CD4-positive, alpha-beta T cell treated with Interleukin-21 for 1 hour (primary cell): ENCODE measurements around the gene OSBPL5.

Experiments
- DNase-seq: peaks from one replicate; pipeline ENCODE4 v3.0.0-alpha.2; 2020

The OSBPL5 gene, protein sequence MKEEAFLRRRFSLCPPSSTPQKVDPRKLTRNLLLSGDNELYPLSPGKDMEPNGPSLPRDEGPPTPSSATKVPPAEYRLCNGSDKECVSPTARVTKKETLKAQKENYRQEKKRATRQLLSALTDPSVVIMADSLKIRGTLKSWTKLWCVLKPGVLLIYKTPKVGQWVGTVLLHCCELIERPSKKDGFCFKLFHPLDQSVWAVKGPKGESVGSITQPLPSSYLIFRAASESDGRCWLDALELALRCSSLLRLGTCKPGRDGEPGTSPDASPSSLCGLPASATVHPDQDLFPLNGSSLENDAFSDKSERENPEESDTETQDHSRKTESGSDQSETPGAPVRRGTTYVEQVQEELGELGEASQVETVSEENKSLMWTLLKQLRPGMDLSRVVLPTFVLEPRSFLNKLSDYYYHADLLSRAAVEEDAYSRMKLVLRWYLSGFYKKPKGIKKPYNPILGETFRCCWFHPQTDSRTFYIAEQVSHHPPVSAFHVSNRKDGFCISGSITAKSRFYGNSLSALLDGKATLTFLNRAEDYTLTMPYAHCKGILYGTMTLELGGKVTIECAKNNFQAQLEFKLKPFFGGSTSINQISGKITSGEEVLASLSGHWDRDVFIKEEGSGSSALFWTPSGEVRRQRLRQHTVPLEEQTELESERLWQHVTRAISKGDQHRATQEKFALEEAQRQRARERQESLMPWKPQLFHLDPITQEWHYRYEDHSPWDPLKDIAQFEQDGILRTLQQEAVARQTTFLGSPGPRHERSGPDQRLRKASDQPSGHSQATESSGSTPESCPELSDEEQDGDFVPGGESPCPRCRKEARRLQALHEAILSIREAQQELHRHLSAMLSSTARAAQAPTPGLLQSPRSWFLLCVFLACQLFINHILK

DNA sequence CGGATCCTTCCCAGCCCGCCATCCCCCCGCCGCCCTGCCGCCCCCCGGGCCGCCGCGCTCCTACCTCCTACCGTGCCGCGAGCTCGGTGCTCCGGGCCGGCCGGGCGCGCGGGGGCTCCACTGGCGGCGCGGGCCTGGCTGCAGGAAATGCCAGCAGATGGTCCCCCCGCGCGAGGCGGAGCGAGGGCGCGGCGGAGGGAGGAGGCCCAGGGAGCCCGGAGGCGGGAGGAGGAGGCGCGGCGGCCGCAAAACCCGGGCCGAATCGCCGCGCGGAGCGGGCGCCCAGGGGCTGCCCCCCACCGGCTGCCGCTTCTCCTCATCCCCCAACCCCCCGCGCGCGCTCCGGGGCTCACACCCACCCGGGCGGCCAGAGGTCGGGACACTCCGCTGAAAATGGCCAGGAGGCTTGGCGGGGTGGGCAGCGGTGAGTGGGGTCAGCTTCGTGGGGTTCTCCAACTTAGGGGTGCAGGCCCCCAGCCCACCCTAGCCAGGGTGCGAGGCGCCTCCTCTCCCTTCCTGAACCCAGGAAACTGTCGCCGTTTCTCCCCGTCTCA is at the start of gene OSBPL5:
OSBPL5 (minus strand) TSS at position 159 of the 554 bp plus-strand sequence. CDS start 36,162 bp downstream, outside the sequence.
- DNase-seq = peak; percentile 53

- no peak for DNase-seq
Observed at GRCh38 chr11:3214420-3214699, 49.2 kb upstream of the OSBPL5 start.

GRCh38 chr11:3213659-3214419 is 48.7 kb upstream of the OSBPL5 start:
- no peak for DNase-seq

- DNase-seq = no peak
Observed at GRCh38 chr11:3208272-3208671, 43.2 kb upstream of the OSBPL5 start.

DNA sequence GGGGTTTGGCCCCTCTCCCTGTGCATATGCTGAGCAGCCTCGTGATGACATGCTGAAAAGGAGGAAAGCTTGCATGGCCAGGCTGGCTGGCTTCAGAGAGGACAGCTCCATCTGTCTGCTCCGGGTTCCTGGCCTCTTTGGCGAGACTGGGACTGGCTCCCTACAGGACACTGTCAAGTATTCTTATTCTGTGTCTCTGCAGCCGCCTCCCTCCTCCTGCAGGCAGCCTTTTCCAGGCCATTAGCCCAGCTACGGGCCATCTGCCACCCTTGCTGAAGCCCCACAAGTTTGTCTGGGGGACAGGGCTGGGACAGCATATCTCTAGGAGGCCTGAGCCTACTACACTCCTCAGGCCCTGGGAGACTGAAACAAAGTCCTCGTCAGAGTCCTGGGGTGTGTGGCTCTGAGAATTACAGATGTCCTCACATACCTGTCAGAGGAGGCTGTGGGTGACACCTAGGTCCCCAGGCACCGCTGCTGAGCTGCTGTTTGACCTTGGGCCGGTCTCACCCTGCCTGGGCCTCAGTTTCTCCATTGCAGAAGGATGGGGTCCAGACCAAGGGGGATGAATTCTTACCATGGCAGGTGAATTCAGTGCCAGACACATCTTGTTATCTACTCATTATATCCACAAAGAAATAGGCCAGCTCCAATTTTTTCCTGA is 42.5 kb upstream of the OSBPL5 start:
- DNase-seq = no peak

DNA sequence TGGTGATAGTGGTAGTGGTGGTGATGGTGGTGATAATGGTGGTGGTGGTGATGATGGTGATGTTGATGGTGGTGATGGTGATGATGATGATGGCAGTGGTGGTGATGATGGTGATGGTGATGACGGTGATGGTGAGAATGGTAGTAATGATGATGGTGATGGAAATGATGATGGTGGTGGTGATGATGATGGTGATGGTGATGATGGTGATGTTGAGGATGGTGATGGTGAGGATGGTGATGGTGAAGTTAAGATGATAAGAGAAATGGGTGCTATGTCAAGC is 41.8 kb upstream of the OSBPL5 start:
- DNase-seq = no peak

DNA sequence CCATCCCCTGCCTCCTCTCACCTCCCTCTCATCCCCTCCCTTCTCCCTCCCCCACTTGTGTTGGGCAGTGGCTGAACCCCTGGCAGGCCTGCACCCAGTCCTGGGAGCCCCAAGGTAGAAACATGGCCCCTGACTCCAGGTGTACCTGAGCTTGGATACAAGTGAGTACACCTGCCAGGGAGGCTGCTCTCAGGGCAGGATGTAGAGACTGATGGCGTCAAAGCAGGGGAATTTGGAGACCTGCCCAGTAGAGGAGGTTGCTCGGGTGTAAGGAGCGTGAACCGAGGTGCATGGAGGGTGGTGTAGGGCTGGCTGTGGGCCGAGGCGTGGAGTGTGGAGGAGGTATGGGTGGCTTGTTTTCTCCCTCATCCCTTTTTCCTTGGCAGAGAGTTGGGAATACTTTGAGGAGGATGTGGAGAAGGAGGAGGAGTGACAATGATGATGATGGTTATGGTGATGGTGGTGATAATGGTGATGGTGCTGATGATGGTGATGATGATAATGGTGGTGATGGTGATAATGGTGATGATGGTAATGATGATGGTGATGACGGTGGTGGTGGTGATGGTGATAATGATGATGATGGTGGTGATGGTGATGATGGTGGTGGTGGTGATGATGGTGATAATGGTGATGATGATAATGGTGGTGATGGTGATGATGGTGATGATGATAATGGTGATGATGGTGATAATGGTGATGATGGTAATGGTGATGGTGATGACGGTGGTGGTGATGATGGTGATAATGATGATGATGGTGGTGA is 41.2 kb upstream of the OSBPL5 start:
- no peak for DNase-seq

DNA sequence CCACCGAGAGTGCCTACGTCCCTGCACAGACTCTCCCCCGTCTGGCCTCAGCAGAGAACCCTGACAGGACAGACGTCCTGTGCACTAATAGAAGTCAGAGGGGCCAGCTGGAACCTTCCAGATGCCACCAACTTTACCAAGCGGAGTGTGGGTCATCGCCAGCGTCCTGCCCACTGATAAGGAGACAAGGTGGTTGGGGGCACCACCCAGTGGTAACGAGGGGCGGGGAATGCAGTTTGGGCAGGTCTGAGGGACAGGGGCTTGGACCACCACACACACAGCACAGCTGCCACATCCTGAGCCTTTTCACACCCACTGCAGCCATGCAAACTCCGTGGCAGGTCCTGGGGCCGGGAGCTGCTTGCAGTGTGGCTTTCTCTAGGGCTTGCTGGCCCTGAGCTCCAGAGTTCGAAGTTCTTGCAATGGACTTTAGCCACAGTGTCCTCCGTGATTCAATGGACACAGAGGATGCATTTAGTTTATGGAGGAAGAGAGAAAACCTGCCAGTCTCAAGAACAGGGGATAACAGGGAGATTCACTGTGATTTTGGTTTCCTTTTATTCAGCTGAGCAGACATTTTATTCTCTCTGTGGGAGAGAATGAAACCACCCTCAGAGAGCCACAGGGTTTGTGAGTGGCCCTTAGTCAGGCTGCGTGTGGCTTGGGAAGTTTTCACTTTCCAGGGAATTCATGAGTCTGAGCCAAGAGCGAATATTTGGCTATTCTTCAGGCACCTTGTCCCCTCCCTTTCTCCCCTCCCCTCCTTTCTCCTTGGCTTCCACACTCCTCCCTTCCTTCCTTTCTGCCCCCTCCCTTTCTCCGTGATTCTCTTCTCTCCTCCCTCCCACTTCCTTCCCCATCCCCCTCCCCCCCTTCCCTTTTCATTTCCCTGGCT is 40.4 kb upstream of the OSBPL5 start:
- no peak for DNase-seq

DNA sequence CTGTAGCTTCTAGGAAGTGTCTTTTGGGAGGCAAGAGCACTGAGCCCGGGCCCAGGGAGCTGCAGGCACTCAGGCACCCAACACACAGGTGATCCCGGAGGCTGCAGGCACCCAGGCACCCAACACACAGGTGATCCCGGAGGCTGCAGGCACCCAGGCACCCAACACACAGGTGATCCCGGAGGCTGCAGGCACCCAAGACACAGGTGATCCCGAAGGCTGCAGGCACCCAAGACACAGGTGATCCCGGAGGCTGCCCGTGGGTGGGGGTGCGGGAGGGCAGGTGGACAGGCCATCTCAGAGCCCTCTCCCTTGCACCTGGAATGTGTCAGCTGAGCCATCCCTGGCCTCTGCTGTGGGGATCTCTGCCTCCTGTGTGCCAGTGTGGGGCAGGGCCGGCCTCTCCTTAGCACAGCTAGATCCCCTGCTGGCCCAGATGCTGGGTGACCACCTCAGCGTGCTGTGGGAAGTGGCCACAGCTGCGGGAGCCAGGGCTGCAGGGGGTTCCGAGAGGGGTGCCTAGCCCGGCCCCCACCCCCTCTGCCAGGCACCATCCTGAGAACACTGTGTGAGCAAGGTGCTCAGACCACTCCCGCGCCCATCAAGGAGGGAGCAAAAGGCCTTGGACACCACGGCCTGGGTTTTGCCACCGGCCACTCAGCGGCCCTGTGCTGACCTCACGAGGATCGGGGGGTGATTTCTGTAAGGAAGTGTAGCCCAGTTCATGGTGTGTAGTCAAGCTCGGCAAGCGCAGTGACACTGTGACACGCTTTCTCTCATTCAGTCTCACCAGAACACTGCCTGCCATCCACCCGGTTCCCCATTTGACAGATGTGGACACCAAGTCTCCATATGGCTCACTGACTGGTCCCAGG is 39.3 kb upstream of the OSBPL5 start:
- no peak for DNase-seq

DNA sequence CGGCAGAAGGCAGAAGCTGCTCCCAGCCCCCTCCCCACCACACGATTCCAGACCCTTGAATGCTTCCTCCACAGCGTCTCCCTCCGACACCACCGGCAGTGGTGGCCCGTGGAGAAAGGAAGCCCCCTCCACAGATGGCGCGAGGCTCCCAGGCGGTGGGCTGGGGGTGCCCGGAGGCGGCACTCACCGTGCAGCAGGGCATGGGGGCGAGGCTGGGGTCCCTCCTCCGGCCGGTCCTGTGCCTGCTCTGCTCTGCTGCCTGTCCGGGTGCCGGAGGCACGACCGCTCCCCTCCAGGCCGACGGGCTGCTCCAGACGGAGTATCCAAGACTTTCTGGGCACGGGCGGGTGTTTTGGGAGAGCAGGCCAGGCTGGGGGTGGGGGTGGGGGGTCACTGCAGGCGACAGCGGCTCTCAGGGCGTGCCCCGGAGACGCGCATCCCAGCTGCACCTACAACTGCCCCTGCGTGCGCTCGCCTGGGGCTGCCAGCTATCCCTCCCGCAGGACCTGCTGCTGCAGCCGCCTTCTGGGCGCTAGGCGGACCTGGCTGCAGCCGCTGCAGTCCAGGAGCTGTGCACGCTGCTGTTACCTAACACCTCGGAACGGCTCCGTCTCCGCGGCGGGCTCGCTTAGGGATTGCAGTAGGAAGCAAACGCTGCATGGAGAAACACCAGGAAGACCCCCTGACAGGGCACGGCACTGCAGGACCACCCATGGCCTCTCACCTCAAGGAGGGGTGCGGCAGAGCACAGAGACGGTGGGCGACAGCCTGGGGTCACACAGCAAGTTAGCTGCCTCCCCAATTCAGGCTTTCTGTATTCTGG is 38.3 kb upstream of the OSBPL5 start:
- DNase-seq = no peak

- DNase-seq = no peak
Observed at GRCh38 chr11:3202759-3203158, 37.6 kb upstream of the OSBPL5 start.

DNA sequence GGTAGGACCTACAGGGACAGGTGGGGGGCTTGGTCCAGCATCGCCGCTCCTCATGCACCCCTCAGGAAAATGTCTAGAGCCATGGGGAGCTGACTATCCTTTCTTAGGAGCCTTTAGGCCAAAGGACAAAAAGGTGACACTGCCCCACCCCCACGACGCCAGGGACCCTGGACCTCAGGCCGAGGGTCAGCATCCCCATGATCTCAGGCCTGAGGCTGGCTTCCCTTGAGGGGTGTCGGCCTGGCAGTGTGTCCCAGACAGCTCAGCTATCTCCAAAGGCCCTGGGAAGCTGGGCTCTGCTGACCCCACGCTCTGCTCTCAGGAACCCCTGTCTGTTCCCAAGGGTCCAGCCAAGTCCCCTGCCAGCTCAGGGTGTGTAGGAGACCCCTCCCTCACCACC is 37.2 kb upstream of the OSBPL5 start:
- no peak for DNase-seq

DNA sequence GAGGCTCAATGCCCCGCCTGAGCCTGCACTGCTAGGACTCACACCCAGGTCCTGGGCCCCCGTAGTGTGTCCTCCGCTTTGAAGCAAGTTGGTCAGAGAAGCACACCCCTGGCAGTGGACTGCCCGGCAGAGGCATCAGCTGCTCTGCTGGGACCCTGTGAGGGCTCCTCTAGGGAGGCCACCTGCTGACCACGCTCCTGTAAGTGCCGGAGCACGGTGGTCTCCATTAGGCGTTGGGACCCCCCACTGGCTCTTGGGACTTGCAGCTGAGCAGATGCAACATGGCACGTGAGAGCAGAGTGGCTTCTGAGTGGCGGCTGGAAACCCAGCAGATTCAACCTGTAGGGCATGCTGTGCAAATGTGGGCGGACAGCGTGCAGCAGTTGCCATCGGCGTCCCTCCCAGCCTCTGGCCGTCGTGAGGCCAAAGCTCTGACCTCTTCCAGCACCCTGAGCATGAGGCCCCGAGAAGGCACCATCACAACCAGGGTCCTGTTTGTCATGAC is 36.6 kb upstream of the OSBPL5 start:
- DNase-seq = no peak

GRCh38 chr11:3201112-3201581 is 36.0 kb upstream of the OSBPL5 start:
- no peak for DNase-seq

DNA sequence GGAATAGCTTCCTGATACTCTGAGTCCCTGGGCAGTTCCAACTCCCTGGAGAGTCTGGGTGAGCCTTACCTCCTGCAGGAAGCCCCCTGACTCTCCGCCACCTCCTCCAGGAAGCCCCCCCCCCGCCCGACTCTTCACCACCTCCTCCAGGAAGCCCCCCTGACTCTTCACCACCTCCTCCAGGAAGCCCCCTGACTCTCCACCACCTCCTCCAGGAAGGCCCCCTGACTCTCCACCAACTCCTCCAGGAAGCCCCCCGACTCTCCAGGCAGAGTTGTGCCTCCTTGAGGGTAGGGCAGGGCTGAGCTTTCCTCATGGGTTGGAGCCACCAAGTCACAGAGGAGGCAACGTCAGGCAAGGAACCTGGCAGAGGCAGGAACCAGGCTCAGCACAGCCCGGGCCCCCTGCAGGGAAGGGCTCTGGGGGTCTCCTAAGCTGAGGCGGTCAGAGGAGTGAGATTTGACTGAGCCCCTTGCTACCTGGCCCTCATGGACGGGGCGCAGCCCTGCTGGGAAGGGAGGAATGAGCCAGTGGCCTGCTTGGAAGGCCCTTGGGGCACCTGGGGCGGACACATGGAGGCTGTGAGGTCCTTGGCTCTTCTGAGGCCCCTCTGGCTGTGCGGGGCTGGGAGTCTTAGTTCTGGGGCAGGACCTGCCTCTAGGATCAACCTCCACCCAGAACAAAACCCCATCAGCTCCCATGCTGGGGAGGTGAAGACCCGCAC is 35.4 kb upstream of the OSBPL5 start:
- DNase-seq = no peak

DNA sequence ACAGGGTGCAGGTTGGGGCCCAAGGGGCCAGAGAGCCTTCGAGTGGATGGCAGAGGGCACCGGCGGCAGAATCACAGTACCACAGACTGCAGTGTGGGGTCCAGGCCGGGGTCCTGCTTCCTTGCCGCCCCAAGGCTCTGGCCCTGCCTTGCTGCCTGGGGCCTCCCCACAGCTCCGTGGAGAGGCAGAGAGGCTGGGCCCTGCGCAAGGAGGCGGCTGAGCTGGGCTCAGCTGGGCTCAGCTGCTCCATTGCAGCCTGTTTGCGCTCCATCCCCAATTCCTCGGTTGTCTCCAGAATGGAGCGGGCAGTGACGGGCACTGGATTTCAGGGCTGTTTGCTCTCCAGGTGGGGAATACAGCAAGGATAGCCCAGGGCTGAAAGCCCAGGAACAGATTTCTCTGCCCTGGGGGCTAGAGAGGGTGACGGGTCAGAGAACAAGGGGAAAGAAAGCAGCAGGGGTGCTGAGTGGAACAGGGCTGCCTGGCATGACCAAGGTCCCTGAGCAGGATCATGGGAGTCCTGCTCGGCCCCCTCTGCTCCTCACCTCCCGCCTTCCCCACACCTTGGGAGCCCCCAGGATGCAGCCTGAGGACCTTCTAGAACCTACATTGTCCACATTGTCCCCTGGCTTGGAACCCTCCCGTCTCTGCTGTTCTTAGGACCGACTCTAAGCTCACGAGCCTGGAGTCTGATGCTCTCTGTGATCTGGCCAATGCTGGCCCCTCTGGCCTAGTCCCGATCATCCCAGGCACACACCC is 34.6 kb upstream of the OSBPL5 start:
- no peak for DNase-seq

DNA sequence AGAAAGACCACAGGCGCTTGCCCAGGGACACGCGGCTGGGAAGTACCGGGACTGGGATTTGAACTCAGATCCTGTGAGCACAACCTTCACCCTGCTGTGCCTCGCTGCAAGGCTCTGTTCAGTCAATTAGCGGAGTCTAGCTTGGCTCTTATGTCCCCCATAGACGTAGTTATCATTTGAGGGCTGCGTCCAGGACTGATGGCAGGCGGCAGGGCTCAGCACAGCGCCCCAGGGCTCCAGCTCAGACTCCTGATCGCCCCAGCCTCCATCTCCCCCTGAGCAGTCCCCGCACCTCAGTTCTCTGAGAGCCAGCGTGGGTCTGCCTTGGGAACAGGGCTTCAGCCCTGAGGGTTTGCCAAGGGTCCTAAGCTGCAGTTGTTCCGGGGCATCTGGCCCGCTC is 33.7 kb upstream of the OSBPL5 start:
- DNase-seq = no peak
